ENCODE data around the gene APH1B. TPM values are rescaled to one million over a fixed set of nuclear protein-coding genes. Genes with fewer than 3 reads are reported as not detected.

APH1B gene
- total RNA-seq, 1 donor, result 19.9 TPM

DNA sequence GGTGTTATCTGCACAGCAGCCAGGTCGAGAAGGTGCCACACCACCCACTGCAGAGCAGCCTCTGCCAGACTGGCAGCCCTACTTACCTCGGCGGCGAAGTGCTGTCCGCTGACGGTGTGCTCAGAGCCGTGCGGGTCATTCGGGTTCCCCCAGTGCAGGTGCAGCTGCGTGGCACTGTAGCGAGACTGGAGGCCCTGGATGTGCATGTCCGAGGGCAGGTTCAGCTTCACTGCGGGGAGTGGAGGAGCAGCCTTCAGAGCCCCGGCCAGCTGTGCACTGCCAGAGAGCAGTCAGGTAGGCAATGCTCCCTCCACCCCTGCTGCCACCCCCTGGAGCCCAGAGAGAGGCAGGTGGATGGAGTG lies 68.0 kb downstream of the APH1B start:
- no peak for DNase-seq (ENCODE audit: low read depth)
- TF ChIP-seq, protein P1, sequence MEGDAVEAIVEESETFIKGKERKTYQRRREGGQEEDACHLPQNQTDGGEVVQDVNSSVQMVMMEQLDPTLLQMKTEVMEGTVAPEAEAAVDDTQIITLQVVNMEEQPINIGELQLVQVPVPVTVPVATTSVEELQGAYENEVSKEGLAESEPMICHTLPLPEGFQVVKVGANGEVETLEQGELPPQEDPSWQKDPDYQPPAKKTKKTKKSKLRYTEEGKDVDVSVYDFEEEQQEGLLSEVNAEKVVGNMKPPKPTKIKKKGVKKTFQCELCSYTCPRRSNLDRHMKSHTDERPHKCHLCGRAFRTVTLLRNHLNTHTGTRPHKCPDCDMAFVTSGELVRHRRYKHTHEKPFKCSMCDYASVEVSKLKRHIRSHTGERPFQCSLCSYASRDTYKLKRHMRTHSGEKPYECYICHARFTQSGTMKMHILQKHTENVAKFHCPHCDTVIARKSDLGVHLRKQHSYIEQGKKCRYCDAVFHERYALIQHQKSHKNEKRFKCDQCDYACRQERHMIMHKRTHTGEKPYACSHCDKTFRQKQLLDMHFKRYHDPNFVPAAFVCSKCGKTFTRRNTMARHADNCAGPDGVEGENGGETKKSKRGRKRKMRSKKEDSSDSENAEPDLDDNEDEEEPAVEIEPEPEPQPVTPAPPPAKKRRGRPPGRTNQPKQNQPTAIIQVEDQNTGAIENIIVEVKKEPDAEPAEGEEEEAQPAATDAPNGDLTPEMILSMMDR (IDR thresholded peaks at IDR 0.05; ENCODE audit: insufficient read depth, low read depth, low read length), result no peak
- no peak overlapping the region for H3K4me3 ChIP-seq (ENCODE audit: low read depth, low read length)

GRCh38 chr15:63347074-63347857 lies 69.9 kb downstream of the APH1B start:
- TF ChIP-seq, protein P1 (IDR thresholded peaks at IDR 0.05; ENCODE audit: insufficient read depth, low read depth, low read length), result no peak
- DNase-seq (ENCODE audit: low read depth), result peak; percentile 63
- no peak overlapping the region for H3K4me3 ChIP-seq (ENCODE audit: low read depth, low read length)

DNA sequence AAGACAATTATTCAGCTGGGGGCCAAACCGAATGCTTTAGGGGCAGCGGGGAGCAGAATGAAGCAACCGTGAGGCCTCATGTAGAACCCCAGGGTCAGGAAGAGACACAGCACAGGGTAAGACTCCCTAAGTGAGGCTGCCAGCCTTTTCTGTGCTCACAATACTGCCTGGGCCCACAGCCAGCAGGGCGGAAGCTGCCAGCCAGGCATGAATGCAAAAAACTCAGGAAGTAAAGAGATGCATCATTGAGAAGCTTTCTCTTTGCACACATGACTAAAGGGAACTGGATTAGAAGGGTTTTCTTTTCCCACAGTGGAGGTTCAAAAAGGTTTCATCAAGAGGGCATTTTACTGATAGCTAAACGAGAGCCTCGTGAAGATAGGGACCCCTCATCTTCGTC lies 71.0 kb downstream of the APH1B start:
- TF ChIP-seq, protein P1 (IDR thresholded peaks at IDR 0.05; ENCODE audit: insufficient read depth, low read depth, low read length), result no peak
- DNase-seq (ENCODE audit: low read depth), result peak; percentile 43
- H3K4me3 ChIP-seq (ENCODE audit: low read depth, low read length), result no peak overlapping the region

GRCh38 chr15:63349156-63349555 lies 71.8 kb downstream of the APH1B start:
- TF ChIP-seq, protein P1 (IDR thresholded peaks at IDR 0.05; ENCODE audit: insufficient read depth, low read depth, low read length), result no peak
- H3K4me3 ChIP-seq (ENCODE audit: low read depth, low read length), result no peak overlapping the region
- no peak for DNase-seq (ENCODE audit: low read depth)

GRCh38 chr15:63349621-63350020 lies 72.2 kb downstream of the APH1B start:
- no peak for DNase-seq (ENCODE audit: low read depth)
- no peak overlapping the region for H3K4me3 ChIP-seq (ENCODE audit: low read depth, low read length)
- TF ChIP-seq, protein P1 (IDR thresholded peaks at IDR 0.05; ENCODE audit: insufficient read depth, low read depth, low read length), result no peak

GRCh38 chr15:63350178-63350621 lies 72.8 kb downstream of the APH1B start:
- TF ChIP-seq, protein P1 (IDR thresholded peaks at IDR 0.05; ENCODE audit: insufficient read depth, low read depth, low read length), result no peak
- no peak for DNase-seq (ENCODE audit: low read depth)
- no peak overlapping the region for H3K4me3 ChIP-seq (ENCODE audit: low read depth, low read length)

DNA sequence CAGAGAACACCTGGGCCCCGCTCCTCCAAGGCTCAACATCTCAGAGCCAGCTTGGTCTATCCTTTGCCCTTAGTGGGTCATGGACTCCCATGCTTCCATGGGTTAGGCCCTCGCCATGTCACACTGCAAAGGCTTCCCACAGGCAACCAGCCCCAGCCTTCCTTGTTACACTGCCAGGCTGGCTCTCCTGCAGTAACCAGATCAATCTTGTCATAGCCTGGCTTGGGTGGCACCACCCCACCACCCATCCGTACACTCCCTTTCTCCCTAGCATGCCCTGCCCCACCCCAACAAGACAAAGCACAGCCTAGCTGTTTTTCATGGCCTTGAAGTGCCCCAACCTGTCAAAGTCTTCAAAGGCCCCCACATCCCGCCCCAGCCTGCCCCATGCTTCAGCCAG lies 73.8 kb downstream of the APH1B start:
- TF ChIP-seq, protein P1 (IDR thresholded peaks at IDR 0.05; ENCODE audit: insufficient read depth, low read depth, low read length), result no peak
- DNase-seq (ENCODE audit: low read depth), result no peak
- H3K4me3 ChIP-seq (ENCODE audit: low read depth, low read length), result no peak overlapping the region
